ENCODE data around the gene SPTAN1.
"Not testable (repeated sequence)": the region's sequence is repeated elsewhere in the genome, so short reads cannot be mapped to it uniquely, and the experiment has no call there.

GRCh38 chr9:128666481-128666941 lies 114.1 kb downstream of the SPTAN1 start:
- TF ChIP-seq CTCF, POLR2A (IDR thresholded peaks at IDR 0.05): not testable (repeated sequence)

Measured in testis (tissue), 2 donors.